Suprapubic skin (tissue), 4 donors: ENCODE results near the gene OR7C1. TPM values are rescaled to one million over a fixed set of nuclear protein-coding genes. Genes with fewer than 3 reads are reported as not detected.

Experiments
- DNase-seq, 2 donors: peaks; one replicate each; pipeline ENCODE4 v3.0.0-alpha.2; 2019; ENCODE audit warnings: low spot score in 2 of 2
- H3K27ac ChIP-seq: fragments of 200-600 bp; sonication (generic); one replicate; pipeline ENCODE4 v1.5.1; 2019
- H3K27me3 ChIP-seq: fragments of 200-600 bp; sonication (generic); one replicate; pipeline ENCODE4 v1.5.1; 2019
- H3K36me3 ChIP-seq: fragments of 200-600 bp; sonication (generic); one replicate; pipeline ENCODE4 v1.5.1; 2019
- H3K4me1 ChIP-seq: fragments of 200-600 bp; sonication (generic); one replicate; pipeline ENCODE4 v1.5.1; 2019
- H3K4me3 ChIP-seq: fragments of 200-600 bp; sonication (generic); one replicate; pipeline ENCODE4 v1.5.1; 2019; ENCODE audit warnings: mild to moderate bottlenecking
- H3K9me3 ChIP-seq: fragments of 200-600 bp; sonication (generic); one replicate; pipeline ENCODE4 v1.5.1; 2019
- CTCF ChIP-seq, 2 donors: fragments of 200-600 bp in 1 of 2; fragments of 450-650 bp in 1 of 2; sonication (generic) in 1 of 2; IDR thresholded peaks; one replicate each; pipeline ENCODE4 v1.5.1; 2016 to 2019; ENCODE audit warnings: antibody characterized with exemption in 2 of 2, mild to moderate bottlenecking in 1 of 2, moderate library complexity in 1 of 2
- EP300 ChIP-seq: sonication (generic); formaldehyde crosslinking; IDR thresholded peaks from one replicate; pipeline ENCODE4 v1.6.1; 2017; ENCODE audit warnings: antibody characterized with exemption
- POLR2A ChIP-seq, 2 donors: fragments of 450-650 bp; IDR thresholded peaks; one replicate each; pipeline ENCODE4 v1.6.1; 2017; ENCODE audit warnings: antibody characterized with exemption in 2 of 2, mild to moderate bottlenecking in 2 of 2, moderate library complexity in 2 of 2
- POLR2AphosphoS5 ChIP-seq, 3 donors: sonication (generic); formaldehyde crosslinking; IDR thresholded peaks; one replicate each; pipeline ENCODE4 v1.6.1; 2017; ENCODE audit warnings: antibody characterized with exemption in 3 of 3
- WGBS: methylation state at CpG from one replicate; pipeline ENCODE4 v1.1.5; 2018; 5-methylcytosine and 5-hydroxymethylcytosine counted together
- total RNA-seq, 4 donors: library from RNA; depleted of rRNA; stranded (reverse); fragments of >200 nt; gene quantifications; one replicate each; pipeline ENCODE4 v1.1.0, GENCODE V29; 2016

OR7C1 gene
- total RNA-seq, 4 donors from 2014 or later, result 4.4 to 11.2 (median 5.1) TPM

- Histone ChIP-seq H3K4me1 (no peaks in the 10 kb centered on the region), H3K4me3 (no peak overlapping the region), H3K9me3 (no peaks in the 10 kb centered on the region), H3K36me3 (no peaks in the 10 kb centered on the region), H3K27ac (no peak overlapping the region), H3K27me3 (peaks cover 9% of the 10 kb centered on the region)
- TF ChIP-seq EP300 (no peak), POLR2A (IDR thresholded peaks at IDR 0.05) (no peak), CTCF (IDR thresholded peaks at IDR 0.05) (no peak), POLR2AphosphoS5 (IDR thresholded peaks at IDR 0.05) (no peak)
- DNase-seq, result no peak
- WGBS, result 16% methylated on average over 1 of the region's 1 CpG
Measured at GRCh38 chr19:14840206-14840605, 5.2 kb upstream of the OR7C1 start.

GRCh38 chr19:14837391-14837790, 2.4 kb upstream of the OR7C1 start:
- peaks cover 2% of the 10 kb centered on the region for H3K27me3 ChIP-seq
- no peak overlapping the region for H3K4me3 ChIP-seq
- 76% methylated on average over 4 of the region's 4 CpGs for WGBS
- no peak overlapping the region for H3K27ac ChIP-seq
- H3K4me1 ChIP-seq, result peaks cover 3% of the 10 kb centered on the region
- DNase-seq, result no peak
- TF ChIP-seq EP300, result no peak
- TF ChIP-seq CTCF (IDR thresholded peaks at IDR 0.05), result no peak
- no peak for TF ChIP-seq POLR2AphosphoS5 (IDR thresholded peaks at IDR 0.05)
- TF ChIP-seq POLR2A (IDR thresholded peaks at IDR 0.05), result no peak
- no peaks in the 10 kb centered on the region for H3K9me3 ChIP-seq
- H3K36me3 ChIP-seq, result no peaks in the 10 kb centered on the region

- no peaks in the 10 kb centered on the region for H3K9me3 ChIP-seq
- H3K4me3 ChIP-seq, result no peak overlapping the region
- H3K4me1 ChIP-seq, result peaks cover 3% of the 10 kb centered on the region
- no peaks in the 10 kb centered on the region for H3K27me3 ChIP-seq
- DNase-seq, result no peak
- no peak for TF ChIP-seq POLR2AphosphoS5 (IDR thresholded peaks at IDR 0.05)
- no peak overlapping the region for H3K27ac ChIP-seq
- no peaks in the 10 kb centered on the region for H3K36me3 ChIP-seq
- WGBS, result 71% methylated on average over 4 of the region's 4 CpGs
Measured at GRCh38 chr19:14830702-14831101, 4.3 kb downstream of the OR7C1 start.

GRCh38 chr19:14826006-14826405, 9.0 kb downstream of the OR7C1 start:
- H3K27ac ChIP-seq, result no peak overlapping the region
- DNase-seq, result no peak
- 71% methylated on average over 2 of the region's 2 CpGs for WGBS
- no peaks in the 10 kb centered on the region for H3K4me1 ChIP-seq
- no peaks in the 10 kb centered on the region for H3K27me3 ChIP-seq
- H3K36me3 ChIP-seq, result no peaks in the 10 kb centered on the region
- TF ChIP-seq EP300 (no peak), POLR2AphosphoS5 (IDR thresholded peaks at IDR 0.05) (no peak), CTCF (IDR thresholded peaks at IDR 0.05) (no peak), POLR2A (IDR thresholded peaks at IDR 0.05) (no peak)
- no peaks in the 10 kb centered on the region for H3K9me3 ChIP-seq
- no peak overlapping the region for H3K4me3 ChIP-seq

GRCh38 chr19:14821937-14822336, 13.0 kb downstream of the OR7C1 start:
- no peaks in the 10 kb centered on the region for H3K9me3 ChIP-seq
- TF ChIP-seq POLR2A (IDR thresholded peaks at IDR 0.05) (no peak), EP300 (no peak), CTCF (IDR thresholded peaks at IDR 0.05) (no peak), POLR2AphosphoS5 (IDR thresholded peaks at IDR 0.05) (no peak)
- DNase-seq, result no peak
- H3K27ac ChIP-seq, result no peak overlapping the region
- no peaks in the 10 kb centered on the region for H3K27me3 ChIP-seq
- H3K4me3 ChIP-seq, result no peak overlapping the region
- no peaks in the 10 kb centered on the region for H3K4me1 ChIP-seq
- no peaks in the 10 kb centered on the region for H3K36me3 ChIP-seq
- 53% methylated on average over 6 of the region's 6 CpGs for WGBS

- no peaks in the 10 kb centered on the region for H3K36me3 ChIP-seq
- no peak for DNase-seq
- H3K9me3 ChIP-seq, result no peaks in the 10 kb centered on the region
- H3K4me3 ChIP-seq, result no peak overlapping the region
- TF ChIP-seq POLR2AphosphoS5 (IDR thresholded peaks at IDR 0.05), result no peak
- no peak for TF ChIP-seq CTCF (IDR thresholded peaks at IDR 0.05)
- TF ChIP-seq POLR2A (IDR thresholded peaks at IDR 0.05), result no peak
- no peak for TF ChIP-seq EP300
- WGBS, result 78% methylated on average over 8 of the region's 8 CpGs
- H3K4me1 ChIP-seq, result no peaks in the 10 kb centered on the region
- no peaks in the 10 kb centered on the region for H3K27me3 ChIP-seq
- H3K27ac ChIP-seq, result no peak overlapping the region
Measured at GRCh38 chr19:14818588-14818987, 16.4 kb downstream of the OR7C1 start.
